Left renal pelvis (tissue), 4 donors: ENCODE results near the gene STYXL2. TPM values are rescaled to one million over a fixed set of nuclear protein-coding genes. Genes with fewer than 3 reads are reported as not detected.

Experiments used
- DNase-seq, 4 donors: peaks; one replicate each; pipeline ENCODE4 v3.0.0-alpha.2; 2013; ENCODE audit warnings: low read depth in 4 of 4, low spot score in 3 of 4
- polyA plus RNA-seq, 4 donors: library from polyadenylated mRNA; unstranded; fragments of 120-200 nt; gene quantifications; one replicate each; pipeline ENCODE4 v1.2.1, GENCODE V29; 2013; ENCODE audit not compliant: insufficient read length in 4 of 4

STYXL2 gene
- 1 to 10 TPM in 1 of 4 donors, under 1 TPM in 3; 0.40 to 1.4 (median 0.60) TPM for polyA plus RNA-seq

- DNase-seq = no peak
Observed at GRCh38 chr1:167093846-167094516, at the start of gene STYXL2. STYXL2 (plus strand) TSS chr1:167094075; CDS start chr1:167094850, 775 bp downstream.

GRCh38 chr1:167051907-167052306 lies 42.0 kb upstream of the STYXL2 start:
- DNase-seq = no peak

- DNase-seq = no peak
Observed at GRCh38 chr1:167052389-167052788, 41.5 kb upstream of the STYXL2 start.

GRCh38 chr1:167054531-167054930 lies 39.3 kb upstream of the STYXL2 start:
- DNase-seq = no peak

GRCh38 chr1:167054946-167055630 lies 38.8 kb upstream of the STYXL2 start:
- DNase-seq = no peak

- DNase-seq = no peak
Observed at GRCh38 chr1:167056529-167057231, 37.2 kb upstream of the STYXL2 start.

- peak in 1 of 4 donors; percentile 53 for DNase-seq
Observed at GRCh38 chr1:167057241-167057688, 36.6 kb upstream of the STYXL2 start.

- DNase-seq = peak in 1 of 4 donors; percentile 55
Observed at GRCh38 chr1:167059045-167059808, 34.6 kb upstream of the STYXL2 start.

- DNase-seq = no peak
Observed at GRCh38 chr1:167059809-167060107, 34.1 kb upstream of the STYXL2 start.

GRCh38 chr1:167060141-167061072 lies 33.5 kb upstream of the STYXL2 start:
- no peak for DNase-seq

GRCh38 chr1:167061073-167061464 lies 32.8 kb upstream of the STYXL2 start:
- DNase-seq = no peak

- no peak for DNase-seq
Observed at GRCh38 chr1:167064621-167065020, 29.3 kb upstream of the STYXL2 start.

- no peak for DNase-seq
Observed at GRCh38 chr1:167065471-167065870, 28.4 kb upstream of the STYXL2 start.

GRCh38 chr1:167066333-167067122 lies 27.3 kb upstream of the STYXL2 start:
- DNase-seq = no peak

- DNase-seq = no peak
Observed at GRCh38 chr1:167067904-167068303, 26.0 kb upstream of the STYXL2 start.

GRCh38 chr1:167068761-167069160 lies 25.1 kb upstream of the STYXL2 start:
- DNase-seq = no peak

- DNase-seq = no peak
Observed at GRCh38 chr1:167071286-167071685, 22.6 kb upstream of the STYXL2 start.

- DNase-seq = no peak
Observed at GRCh38 chr1:167076136-167076710, 17.7 kb upstream of the STYXL2 start.
